NCI-H1092 treated with DMSO at 0.1 percent for 48 hours (cell line): ENCODE data around the gene DHX9.

Experiments used
- DNase-seq: peaks from one replicate; lab custom pipeline; 2025; lab: John Stamatoyannopoulos, UW

The DHX9 gene

GRCh38 chr1:182841368-182841988, 2.3 kb downstream of the DHX9 start:
- no peak for DNase-seq

- DNase-seq, result no peak
Measured at GRCh38 chr1:182842265-182842664, 3.1 kb downstream of the DHX9 start.

- no peak for DNase-seq
Measured at GRCh38 chr1:182845379-182845778, 6.2 kb downstream of the DHX9 start.

- DNase-seq, result no peak
Measured at GRCh38 chr1:182845894-182846293, 6.7 kb downstream of the DHX9 start.

GRCh38 chr1:182847105-182847504, 8.0 kb downstream of the DHX9 start:
- no peak for DNase-seq

- DNase-seq, result no peak
Measured at GRCh38 chr1:182848736-182849135, 9.6 kb downstream of the DHX9 start.

GRCh38 chr1:182850319-182850718, 11.2 kb downstream of the DHX9 start:
- no peak for DNase-seq

GRCh38 chr1:182851825-182852224, 12.7 kb downstream of the DHX9 start:
- no peak for DNase-seq

- no peak for DNase-seq
Measured at GRCh38 chr1:182855911-182856310, 16.8 kb downstream of the DHX9 start.

GRCh38 chr1:182857212-182857611, 18.1 kb downstream of the DHX9 start:
- DNase-seq, result no peak

- no peak for DNase-seq
Measured at GRCh38 chr1:182860658-182861057, 21.5 kb downstream of the DHX9 start.

- no peak for DNase-seq
Measured at GRCh38 chr1:182861994-182862393, 22.8 kb downstream of the DHX9 start.

GRCh38 chr1:182862827-182863226, 23.7 kb downstream of the DHX9 start:
- no peak for DNase-seq

- no peak for DNase-seq
Measured at GRCh38 chr1:182863940-182864339, 24.8 kb downstream of the DHX9 start.

- no peak for DNase-seq
Measured at GRCh38 chr1:182867861-182868260, 28.7 kb downstream of the DHX9 start.

GRCh38 chr1:182869241-182869666, 30.1 kb downstream of the DHX9 start:
- no peak for DNase-seq

GRCh38 chr1:182872881-182873280, 33.7 kb downstream of the DHX9 start:
- no peak for DNase-seq

GRCh38 chr1:182875889-182876288, 36.7 kb downstream of the DHX9 start:
- DNase-seq, result no peak

- no peak for DNase-seq
Measured at GRCh38 chr1:182877331-182877730, 38.2 kb downstream of the DHX9 start.

GRCh38 chr1:182877842-182878241, 38.7 kb downstream of the DHX9 start:
- no peak for DNase-seq

- DNase-seq, result no peak
Measured at GRCh38 chr1:182884872-182885271, 45.7 kb downstream of the DHX9 start.

- DNase-seq, result no peak
Measured at GRCh38 chr1:182885591-182885990, 46.4 kb downstream of the DHX9 start.

- DNase-seq, result no peak
Measured at GRCh38 chr1:182886985-182887384, 47.8 kb downstream of the DHX9 start.

- no peak for DNase-seq
Measured at GRCh38 chr1:182888736-182889531, 49.8 kb downstream of the DHX9 start.
